ENCODE results near the gene NHP2. TPM values are rescaled to one million over a fixed set of nuclear protein-coding genes. Genes with fewer than 3 reads are reported as not detected.

The NHP2 gene
- total RNA-seq, 1 donor from 2014 or later, result 75.7 TPM

DNA sequence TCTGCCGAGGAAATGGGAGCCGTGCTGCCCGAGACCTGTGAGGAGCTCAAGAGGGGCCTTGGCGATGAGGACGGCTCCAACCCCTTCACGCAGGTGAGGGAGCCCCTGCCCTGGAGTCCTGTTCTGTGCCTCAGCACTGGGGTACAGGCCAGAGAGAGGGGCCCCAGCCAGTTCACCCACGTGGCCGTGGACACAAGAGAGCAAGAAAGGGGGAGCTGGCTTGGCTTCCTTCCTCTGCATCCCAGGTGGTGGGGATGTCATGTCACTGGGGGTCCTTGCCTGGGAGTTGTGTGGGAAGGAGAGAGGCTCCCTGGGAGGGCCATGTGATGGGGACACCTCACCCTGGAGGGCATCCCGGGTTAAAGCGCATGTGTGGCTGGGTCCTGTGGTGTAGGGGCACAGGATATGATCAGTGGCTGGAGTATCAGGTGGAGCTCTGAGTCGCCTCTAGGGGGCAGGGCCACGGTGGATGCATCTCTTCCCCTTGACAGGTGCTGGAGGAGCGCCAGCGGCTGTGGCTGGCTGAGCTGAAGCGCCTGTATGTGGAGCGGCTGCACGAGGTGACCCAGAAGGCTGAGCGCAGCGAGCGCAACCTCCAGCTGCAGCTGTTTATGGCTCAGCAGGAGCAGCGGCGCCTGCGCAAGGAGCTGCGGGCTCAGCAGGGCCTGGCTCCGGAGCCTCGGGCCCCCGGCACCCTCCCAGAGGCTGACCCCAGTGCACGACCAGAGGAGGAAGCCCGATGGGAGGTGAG, 32.9 kb downstream of the NHP2 start:
- peak; percentile 91 for DNase-seq
- ATAC-seq (ENCODE audit: poor library complexity), result peak; percentile 85
- intact Hi-C loops (cut with DNase I), result no loop called here

DNA sequence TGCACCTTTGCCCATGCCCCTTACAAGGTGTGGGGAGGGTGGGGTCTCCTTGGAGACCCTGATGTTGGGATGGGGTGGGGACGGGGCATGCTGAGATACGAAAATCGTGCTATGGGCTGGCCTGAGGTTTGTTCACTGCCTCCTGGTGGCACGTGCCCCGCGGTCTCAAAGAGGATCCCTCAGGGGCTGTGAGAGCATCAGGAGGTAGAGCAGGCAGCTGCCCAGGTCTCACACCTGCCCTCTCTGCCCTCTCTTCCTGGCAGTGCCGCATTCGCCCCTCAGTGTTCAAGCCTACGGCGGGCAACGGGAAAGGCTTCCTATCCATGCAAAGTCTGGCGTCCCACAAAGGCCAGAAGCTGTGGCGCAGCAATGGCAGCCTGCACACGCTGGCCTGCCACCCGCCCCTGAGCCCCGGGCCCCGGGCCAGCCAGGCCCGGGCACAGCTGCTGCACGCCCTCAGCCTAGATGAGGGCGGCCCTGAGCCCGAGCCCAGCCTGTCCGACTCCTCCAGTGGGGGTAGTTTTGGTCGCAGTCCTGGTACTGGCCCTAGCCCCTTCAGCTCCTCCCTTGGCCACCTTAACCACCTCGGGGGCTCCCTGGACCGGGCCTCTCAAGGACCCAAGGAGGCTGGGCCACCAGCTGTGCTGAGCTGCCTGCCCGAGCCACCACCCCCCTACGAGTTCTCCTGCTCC, 33.6 kb downstream of the NHP2 start:
- intact Hi-C loops (cut with DNase I), result no loop called here
- DNase-seq (no peak), ATAC-seq (ENCODE audit: poor library complexity) (no peak)

DNA sequence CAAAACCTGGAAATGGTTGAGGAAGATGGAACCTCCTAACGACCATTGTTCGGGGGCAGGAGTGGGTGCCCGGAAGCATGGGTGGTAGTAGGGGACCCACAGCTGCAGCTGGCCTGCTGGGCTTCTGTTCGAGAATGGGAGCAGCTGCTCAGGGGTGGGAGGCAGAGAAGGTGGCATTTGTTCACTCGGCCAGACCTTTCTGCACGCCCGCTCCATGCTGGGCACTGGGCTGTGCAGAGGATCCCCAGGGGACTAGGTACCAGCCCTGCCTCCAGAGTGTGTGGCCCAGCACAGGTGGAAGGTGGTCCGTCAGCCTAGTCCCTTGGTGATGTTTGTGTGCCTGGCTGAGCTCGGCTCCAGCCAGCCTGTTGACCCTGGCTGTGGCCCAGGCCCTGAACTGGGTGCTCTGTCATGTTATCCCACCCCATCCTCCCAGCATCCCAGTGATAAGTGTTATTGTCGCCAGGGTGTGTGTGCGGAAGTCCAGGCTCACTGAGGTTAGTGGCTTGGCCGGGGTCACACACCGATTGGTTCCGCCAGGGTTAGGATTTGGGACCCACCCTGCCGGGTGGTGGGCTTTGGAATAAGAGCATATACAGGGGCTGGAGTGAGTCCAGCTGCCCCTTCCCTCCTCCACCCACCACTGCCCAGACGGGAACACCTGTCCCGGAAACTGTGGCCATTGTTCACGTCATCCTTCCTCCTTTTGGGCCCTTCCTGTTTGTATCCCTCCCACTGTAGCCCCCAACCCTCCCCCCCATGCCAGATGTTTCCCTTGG, 35.6 kb downstream of the NHP2 start:
- ATAC-seq (ENCODE audit: poor library complexity) (no peak), DNase-seq (peak; percentile 63)
- intact Hi-C loops (cut with DNase I), result no loop called here

DNA sequence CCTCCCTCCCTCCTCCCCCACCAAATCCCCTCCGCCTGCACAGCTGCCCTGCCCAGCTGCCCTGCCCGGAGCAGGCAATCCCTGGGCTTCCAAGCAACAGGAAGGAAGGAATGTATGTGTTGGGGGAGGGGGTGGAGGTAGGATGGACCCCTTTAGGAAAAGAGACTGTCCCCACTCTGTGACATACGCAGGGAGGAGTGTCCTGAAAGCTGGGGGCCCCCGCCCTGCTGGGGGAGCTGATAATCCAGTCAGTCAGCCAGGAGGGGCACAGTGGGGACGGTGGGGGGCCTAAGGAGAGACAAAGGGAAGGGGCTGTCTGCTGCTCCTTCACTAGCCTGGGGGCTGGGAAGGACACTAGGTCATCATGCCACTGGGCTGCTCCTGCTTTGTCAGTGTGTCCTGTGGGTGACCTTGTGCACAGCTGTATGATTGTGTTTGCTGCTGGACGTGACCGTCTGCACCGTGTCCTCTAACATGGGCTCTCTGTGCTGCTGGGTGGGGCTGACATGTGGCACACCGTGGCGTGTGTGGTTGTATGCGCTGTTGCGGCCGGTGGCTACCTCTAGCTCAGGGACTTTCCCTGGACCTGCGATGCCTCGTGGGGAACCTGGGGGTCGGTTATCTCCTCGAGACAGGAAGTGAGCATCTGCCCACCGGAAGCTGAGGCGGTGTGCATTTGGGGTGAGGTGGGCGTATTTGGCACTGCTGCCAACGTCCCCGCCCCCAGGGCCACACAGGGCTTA, 37.4 kb downstream of the NHP2 start:
- intact Hi-C loops (cut with DNase I), result no loop called here
- no peak for DNase-seq
- no peak for ATAC-seq (ENCODE audit: poor library complexity)

DNA sequence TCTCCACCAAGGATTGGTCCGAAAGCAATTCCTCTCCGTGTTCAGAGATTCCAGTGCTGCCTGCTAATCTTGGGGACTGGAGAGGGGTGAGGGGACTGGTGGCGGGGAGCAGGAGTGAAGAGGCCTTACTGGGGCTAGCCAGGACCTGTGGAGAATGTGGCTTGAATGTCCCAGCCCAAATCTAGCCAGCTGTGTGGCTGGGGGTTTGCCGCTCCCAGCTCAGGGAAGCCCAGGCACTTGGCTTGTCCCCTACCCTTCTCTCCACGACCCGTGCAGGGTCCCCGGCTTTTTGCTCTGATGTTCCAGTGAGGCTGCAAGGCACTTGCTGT, 37.9 kb downstream of the NHP2 start:
- DNase-seq, result no peak
- ATAC-seq (ENCODE audit: poor library complexity), result no peak
- intact Hi-C loops (cut with DNase I), result no loop called here

DNA sequence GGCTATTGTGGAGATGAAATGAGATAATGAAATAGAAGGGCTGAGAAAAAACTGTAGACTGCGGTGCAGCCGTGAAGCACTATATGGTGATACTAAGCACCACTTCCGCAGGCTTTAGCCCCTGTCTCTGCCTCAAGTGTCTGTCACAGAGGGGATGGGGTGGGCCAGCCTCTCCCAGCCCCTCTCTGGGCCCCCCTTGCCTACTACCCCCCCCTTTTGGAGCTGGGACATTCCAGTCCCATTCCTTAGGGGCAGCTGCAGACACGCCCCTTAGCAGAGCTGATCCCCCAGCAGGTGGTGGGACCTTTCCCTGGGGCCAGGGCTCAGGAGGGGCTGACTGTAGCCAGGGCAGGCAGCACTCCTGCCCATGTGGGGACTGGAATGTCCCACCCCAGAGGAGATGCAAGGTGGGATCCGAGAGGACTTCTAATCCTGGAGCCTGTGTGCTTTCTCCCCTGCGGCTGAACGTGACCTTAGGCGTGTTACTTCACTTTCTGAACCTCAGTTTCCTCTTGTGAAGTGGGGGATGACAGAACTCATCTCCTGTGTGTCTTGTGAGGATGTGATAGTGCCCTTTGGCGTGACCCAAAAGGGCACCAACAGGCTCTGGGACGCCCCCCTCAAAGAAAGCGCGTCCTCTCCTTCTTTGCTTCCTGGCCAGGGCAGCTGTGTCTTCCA, 38.4 kb downstream of the NHP2 start:
- intact Hi-C loops (cut with DNase I), result no loop called here
- no peak for ATAC-seq (ENCODE audit: poor library complexity)
- DNase-seq, result no peak

DNA sequence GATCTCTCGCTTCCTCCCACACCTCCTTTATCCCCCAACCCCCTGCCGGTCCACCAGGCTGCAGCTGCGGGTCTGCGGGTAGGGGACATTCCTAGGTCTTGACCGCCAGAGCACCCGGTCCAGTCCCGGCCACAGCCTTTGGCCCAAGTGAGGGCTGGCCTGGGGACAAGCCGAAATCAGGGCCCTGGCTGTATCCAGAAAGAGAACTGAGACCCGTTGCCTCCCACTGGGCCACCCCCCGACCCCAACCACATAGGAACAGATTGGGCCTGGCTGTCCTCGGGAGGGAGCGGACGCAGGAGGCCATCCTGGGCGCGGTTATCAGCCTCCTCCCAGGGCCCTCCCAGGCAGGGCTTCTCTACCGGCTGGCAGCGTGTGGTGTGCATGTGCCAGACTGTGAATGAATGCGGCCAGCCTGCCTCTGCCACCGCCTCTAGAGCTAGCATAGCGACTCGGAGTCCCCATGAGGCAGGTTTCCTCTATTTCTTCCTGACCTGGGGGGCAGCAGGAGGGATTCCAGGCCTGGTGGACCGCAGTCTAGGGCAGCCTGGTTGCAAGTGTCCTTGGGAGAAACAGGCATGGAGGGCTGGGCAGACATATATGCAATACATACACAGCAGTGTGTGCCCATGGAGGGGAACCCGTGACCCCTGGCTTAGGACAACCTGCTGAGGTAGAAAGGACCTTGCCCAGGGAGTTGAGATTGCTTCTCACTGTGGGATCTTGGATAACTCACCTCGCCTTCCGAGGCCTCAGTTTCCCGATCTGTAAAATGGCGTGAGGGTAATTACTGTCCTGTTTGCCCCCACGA, 39.2 kb downstream of the NHP2 start:
- no peak for DNase-seq
- peak; percentile 28 for ATAC-seq (ENCODE audit: poor library complexity)
- intact Hi-C loops (cut with DNase I), result no loop called here

DNA sequence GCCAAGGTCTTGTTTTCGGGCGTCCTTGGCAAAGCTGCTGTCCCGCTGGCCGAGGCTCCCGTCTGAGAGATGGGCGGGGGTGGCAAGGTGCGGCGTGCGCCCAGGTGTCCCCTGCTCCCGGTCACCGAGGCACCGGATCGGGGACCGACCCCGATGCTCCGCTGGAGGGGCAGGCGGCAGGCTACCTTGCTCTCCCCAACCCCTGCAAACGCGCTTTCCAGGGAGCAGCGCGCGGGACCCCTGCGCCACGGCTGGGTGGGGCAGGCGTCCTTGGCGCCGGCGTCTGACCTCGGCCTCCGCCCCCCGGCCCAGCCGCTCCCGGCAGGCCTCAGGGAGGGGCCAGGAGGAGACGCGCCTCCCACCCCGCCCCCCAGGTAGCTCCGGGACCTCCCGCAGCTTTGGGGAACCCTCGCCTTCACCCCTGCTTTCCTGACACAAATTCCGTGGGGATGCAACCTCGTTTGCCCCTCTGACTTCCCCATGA, 39.8 kb downstream of the NHP2 start:
- intact Hi-C loops (cut with DNase I), result no loop called here
- ATAC-seq (ENCODE audit: poor library complexity), result peak; percentile 13
- DNase-seq, result no peak

DNA sequence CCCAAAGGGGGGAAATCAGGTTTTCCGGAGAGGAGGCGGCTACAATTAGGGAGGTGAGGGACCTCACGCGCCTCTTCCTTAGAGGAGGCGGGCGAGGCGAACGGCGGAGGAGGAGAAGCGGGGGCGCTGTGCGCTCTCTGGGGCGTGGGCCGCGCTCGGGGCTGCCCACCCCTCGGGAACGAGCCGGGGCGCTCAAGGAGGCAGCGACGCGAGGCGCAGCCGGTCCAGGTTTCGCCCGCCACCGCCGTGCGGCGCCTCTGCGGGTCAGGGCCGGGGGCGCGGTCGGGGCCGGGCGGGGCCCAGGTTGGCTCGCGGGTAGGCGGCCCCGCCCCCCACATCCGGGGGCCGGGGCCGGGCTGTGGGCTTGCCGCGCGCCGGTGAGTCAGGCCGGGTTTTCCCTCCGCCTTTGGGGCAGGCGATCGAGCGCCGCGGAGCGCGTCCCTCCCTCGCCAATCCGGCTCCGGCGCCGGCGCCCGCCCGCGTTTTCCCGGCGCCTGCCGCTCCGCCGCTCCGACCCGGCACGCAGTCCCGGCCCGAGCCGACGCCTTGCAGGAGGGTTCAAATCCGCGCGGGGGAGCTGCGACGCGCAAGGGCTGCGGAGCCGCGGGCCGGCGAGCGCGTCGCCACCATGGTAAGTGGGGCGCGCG, 40.4 kb downstream of the NHP2 start, which contains the start of gene N4BP3:
Gene N4BP3 (plus strand): TSS at position 392 of the 647 bp plus-strand sequence. CDS start 6,052 bp downstream, outside the sequence.
- DNase-seq (no peak), ATAC-seq (ENCODE audit: poor library complexity) (peak; percentile 39)
- intact Hi-C loops (cut with DNase I), result no loop called here

DNA sequence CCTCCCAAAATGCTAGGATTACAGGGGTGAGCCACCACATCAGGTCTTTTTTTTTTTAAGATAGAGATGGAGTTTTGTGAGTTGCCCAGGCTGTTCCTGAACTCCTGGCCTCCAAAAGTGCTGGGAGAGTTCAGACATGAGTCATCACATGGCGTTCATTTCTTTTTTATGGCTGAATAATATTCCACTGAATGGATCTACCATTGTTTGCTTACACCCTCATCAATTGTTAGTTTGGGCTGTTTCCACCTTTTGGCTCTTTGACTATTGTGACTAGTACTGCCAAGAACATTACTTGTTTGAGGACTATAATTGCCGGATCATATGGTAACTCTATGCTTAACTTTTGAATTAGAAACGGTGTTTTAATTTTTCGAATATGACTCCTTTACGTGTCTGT, 41.1 kb downstream of the NHP2 start:
- DNase-seq (no peak), ATAC-seq (ENCODE audit: poor library complexity) (no peak)
- intact Hi-C loops (cut with DNase I), result no loop called here

DNA sequence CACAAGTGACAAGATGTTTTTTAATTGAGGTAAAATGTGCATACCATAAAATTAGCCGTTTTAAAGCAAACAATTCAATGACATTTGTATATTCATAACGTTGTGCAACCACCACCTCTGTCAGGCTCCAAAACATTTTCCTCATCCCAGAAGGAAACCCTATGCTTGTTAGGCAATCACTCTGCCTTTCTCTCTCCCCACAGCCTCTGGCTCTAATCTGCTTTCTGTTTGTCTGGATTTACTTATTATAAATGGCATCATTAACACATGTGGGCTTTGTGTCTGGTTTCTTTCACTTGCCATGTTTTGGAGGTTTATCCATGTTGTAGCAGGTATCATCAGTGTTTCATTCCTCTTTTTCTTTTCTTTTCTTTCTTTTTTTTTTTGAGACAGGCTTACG, 41.8 kb downstream of the NHP2 start:
- no peak for ATAC-seq (ENCODE audit: poor library complexity)
- no peak for DNase-seq
- intact Hi-C loops (cut with DNase I), result no loop called here

DNA sequence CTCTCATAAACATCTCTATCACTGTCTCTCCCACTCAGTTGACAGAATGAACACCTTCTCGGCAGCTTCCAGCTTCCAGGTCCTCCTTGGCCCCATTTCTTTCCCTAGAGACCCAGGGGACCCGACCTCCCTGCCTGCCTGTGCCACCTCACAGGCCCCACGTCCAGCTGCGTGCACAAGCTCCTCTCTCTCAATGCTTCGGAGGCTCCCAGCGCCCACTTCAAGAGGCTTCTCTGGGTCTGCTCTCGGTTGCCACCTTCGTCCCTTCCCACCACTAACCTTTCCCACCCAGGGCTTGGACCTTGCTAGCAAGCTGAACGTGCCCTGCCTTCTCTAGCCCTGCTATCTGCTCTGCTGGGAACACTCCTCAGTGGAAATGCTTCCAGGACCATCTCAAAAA, 43.2 kb downstream of the NHP2 start:
- ATAC-seq (ENCODE audit: poor library complexity) (no peak), DNase-seq (no peak)
- intact Hi-C loops (cut with DNase I), result no loop called here

DNA sequence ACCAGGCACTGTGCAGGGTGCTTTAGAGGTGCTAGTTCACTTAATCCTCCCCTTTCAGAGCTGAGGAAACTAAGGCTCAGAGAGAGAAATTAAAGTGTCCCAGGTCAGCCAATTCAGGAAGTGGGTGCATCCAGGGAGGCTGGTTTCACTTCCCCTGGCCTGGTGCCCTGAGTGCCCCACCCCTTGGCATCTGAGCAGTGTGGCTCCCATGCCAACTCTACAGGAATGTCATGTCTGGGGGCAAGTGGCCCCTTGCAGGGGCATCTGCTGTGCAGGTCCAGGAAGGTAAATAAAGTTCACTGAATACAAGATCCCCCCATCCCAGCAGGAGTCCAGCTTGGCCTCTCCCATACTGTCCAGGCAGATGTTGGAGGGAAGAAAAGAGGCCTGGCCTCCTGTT, 44.7 kb downstream of the NHP2 start:
- ATAC-seq (ENCODE audit: poor library complexity) (no peak), DNase-seq (no peak)
- intact Hi-C loops (cut with DNase I), result no loop called here

DNA sequence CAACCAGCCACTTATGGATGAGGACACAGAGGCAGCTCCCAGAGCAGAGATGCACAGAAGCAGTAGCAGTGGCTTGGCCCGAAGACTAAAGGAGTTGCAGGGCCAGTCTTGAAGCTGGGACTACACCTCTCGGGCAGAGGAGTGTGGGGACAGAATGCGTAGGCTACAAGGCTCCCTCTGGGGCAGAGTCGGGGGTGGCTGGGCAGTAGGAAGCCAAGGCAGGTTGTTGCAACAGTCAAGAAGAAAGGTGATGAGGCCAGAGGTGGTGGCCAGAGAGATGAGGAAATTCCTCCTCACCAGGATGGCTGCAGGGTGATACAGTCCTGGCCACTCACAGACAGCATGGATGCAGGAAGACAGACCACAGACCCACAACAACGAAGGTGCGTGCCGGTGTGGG, 45.2 kb downstream of the NHP2 start:
- intact Hi-C loops (cut with DNase I), result no loop called here
- no peak for ATAC-seq (ENCODE audit: poor library complexity)
- no peak for DNase-seq

DNA sequence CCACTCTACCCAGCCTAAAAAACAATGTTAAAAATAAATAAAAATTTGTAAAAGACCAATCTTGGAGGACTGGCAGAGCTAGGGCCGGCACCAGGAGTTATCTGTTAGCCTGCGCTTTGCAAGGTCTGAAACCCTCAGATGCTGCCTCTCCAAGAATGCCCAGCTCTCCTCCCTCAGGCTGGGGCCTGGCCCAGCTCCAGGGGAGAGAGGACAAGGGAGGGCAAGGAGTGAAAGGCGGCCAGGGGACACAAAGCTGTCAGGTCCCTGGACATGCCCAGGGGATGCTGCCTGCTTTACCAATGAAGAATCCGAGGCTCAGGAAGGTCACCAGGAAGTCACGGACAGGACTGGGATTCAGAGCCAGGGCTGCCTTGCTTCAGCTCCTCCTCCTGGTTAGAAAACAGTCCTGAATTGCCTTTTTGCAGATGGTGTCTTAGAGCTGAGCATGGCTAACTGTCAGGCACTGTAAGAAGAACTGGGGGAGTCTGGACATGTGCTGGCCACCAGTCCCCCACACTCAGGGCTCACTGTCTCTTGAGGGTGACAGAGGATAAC, 45.9 kb downstream of the NHP2 start:
- intact Hi-C loops (cut with DNase I), result no loop called here
- DNase-seq, result no peak
- ATAC-seq (ENCODE audit: poor library complexity), result no peak

DNA sequence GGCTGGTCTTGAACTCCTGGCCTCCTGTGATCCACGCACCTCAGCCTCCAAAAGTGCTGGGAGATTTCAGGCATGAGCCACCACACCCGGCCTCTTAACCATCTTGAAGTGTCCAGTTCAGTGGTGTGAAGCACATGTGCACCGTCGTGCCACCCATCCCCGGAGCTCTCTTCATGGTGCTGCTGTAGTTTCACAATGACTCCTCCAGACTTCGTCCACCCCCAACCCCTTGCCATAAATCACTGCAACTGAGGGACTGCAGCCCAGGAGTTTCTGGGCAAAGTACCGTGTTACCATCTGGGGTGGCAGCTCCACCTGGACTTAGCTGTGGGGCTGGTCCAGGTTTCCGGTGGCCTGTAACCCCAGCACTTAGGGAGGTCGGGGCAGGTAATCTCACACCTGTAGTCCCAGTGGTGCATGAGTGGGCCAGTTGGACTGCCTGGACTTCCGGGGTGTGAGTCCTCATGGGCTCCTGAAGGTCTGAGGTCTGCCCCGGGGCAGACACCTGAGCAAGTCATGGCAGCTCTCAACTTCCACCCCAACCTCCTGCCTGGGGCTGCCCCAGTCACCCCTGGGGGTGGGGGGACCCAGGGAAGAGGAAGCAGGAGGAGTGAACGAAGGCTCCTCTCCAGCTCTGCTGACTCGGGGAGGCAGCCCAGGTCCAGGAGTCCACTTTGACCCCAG, 47.0 kb downstream of the NHP2 start:
- ATAC-seq (ENCODE audit: poor library complexity) (no peak), DNase-seq (no peak)
- intact Hi-C loops (cut with DNase I), result no loop called here

All from Right ventricle myocardium superior (tissue), 1 donor.